HuH-7.5 (cell line): Measurements from ENCODE around the gene JAG1.

Source experiments
- DNase-seq: peaks from one replicate; pipeline ENCODE4 v3.0.0; 2011; ENCODE audit warnings: low spot score

The JAG1 gene

GRCh38 chr20:10673842-10674683 lies at the start of gene JAG1:
TSS of gene JAG1 (minus strand) at chr20:10673999. CDS start at chr20:10673530, 469 bp downstream.
- peak; percentile 100 for DNase-seq

GRCh38 chr20:10721976-10722375 lies 48.2 kb upstream of the JAG1 start:
- no peak for DNase-seq

GRCh38 chr20:10721137-10721896 lies 47.5 kb upstream of the JAG1 start:
- no peak for DNase-seq

- DNase-seq, result no peak
Observed at GRCh38 chr20:10720565-10720964, 46.8 kb upstream of the JAG1 start.

- no peak for DNase-seq
Observed at GRCh38 chr20:10719740-10720385, 46.1 kb upstream of the JAG1 start.

GRCh38 chr20:10718661-10719060 lies 44.9 kb upstream of the JAG1 start:
- DNase-seq, result no peak

- DNase-seq, result no peak
Observed at GRCh38 chr20:10716855-10717254, 43.1 kb upstream of the JAG1 start.

- no peak for DNase-seq
Observed at GRCh38 chr20:10715035-10715434, 41.2 kb upstream of the JAG1 start.

GRCh38 chr20:10714236-10714975 lies 40.6 kb upstream of the JAG1 start:
- DNase-seq, result no peak

- DNase-seq, result no peak
Observed at GRCh38 chr20:10713161-10713560, 39.4 kb upstream of the JAG1 start.

- DNase-seq, result no peak
Observed at GRCh38 chr20:10711903-10712451, 38.2 kb upstream of the JAG1 start.

GRCh38 chr20:10710991-10711775 lies 37.4 kb upstream of the JAG1 start:
- DNase-seq, result no peak

- no peak for DNase-seq
Observed at GRCh38 chr20:10709916-10710315, 36.1 kb upstream of the JAG1 start.

- DNase-seq, result peak; percentile 28
Observed at GRCh38 chr20:10708351-10709185, 34.8 kb upstream of the JAG1 start.

- no peak for DNase-seq
Observed at GRCh38 chr20:10707791-10708190, 34.0 kb upstream of the JAG1 start.

- DNase-seq, result no peak
Observed at GRCh38 chr20:10707068-10707467, 33.3 kb upstream of the JAG1 start.

- no peak for DNase-seq
Observed at GRCh38 chr20:10706460-10706811, 32.6 kb upstream of the JAG1 start.

- no peak for DNase-seq
Observed at GRCh38 chr20:10705801-10706459, 32.1 kb upstream of the JAG1 start.

GRCh38 chr20:10701607-10702006 lies 27.8 kb upstream of the JAG1 start:
- no peak for DNase-seq

GRCh38 chr20:10699941-10700340 lies 26.1 kb upstream of the JAG1 start:
- DNase-seq, result no peak
